Measurements from ENCODE around the gene MYO5A.

The MYO5A gene

DNA sequence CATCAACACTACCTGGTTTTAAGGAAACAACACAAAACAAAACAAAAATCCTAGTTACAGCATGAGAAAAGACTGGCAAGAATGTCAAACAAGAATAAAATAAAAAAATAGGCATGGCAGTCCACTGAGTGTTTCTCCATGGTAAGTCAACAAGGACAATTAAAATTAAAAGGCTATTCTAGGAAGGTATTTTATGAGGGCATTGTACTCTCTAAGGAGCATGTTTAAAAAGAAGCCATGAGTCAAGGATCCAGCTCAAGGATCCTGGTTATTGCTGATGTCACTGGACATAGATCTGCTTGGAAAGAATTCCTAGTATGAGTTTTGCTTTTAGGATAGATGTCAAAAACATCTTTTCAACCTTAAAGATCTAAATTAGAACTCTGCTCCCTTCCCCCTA lies 106.7 kb downstream of the MYO5A start:
- no peak for TF ChIP-seq POLR2AphosphoS5 (IDR thresholded peaks at IDR 0.05; ENCODE audit: low read depth)
- no peak for TF ChIP-seq GABPA (IDR thresholded peaks at IDR 0.05; ENCODE audit: low read depth)
- DNase-seq (ENCODE audit: low read depth in 1 of 2, low spot score in 1 of 2), result no peak
- Histone ChIP-seq H3K4me3 (replicated peaks; ENCODE audit: insufficient read depth, low read length) (no peak overlapping the region), H3K27me3 (ENCODE audit: insufficient read depth, poor library complexity, severe bottlenecking) (no peaks in the 10 kb centered on the region), H3K27ac (replicated peaks) (no peak overlapping the region)

DNA sequence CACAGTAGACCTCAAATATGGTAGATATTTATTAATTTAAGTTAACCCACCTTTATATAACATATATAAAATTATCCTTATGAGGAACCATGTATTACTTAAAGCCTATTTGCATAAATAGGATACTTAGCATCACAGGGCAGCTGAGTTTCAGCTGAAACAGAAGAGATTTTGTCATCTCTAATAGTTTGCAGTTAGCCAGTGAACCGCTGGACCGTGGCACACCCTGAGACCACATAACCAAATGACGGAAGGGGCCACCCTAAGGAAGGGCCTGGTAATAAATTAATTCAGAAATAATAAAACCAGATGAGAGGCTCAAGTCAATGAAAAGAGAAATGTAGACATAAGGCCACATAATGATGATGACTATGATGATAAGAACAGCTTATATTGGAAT lies 107.7 kb downstream of the MYO5A start:
- TF ChIP-seq, protein P1, sequence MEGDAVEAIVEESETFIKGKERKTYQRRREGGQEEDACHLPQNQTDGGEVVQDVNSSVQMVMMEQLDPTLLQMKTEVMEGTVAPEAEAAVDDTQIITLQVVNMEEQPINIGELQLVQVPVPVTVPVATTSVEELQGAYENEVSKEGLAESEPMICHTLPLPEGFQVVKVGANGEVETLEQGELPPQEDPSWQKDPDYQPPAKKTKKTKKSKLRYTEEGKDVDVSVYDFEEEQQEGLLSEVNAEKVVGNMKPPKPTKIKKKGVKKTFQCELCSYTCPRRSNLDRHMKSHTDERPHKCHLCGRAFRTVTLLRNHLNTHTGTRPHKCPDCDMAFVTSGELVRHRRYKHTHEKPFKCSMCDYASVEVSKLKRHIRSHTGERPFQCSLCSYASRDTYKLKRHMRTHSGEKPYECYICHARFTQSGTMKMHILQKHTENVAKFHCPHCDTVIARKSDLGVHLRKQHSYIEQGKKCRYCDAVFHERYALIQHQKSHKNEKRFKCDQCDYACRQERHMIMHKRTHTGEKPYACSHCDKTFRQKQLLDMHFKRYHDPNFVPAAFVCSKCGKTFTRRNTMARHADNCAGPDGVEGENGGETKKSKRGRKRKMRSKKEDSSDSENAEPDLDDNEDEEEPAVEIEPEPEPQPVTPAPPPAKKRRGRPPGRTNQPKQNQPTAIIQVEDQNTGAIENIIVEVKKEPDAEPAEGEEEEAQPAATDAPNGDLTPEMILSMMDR (IDR thresholded peaks at IDR 0.05; ENCODE audit: insufficient read depth, low read length), result no peak
- no peak for TF ChIP-seq SPI1 (IDR thresholded peaks at IDR 0.05; ENCODE audit: borderline replicate concordance, low read depth)
- no peak for TF ChIP-seq POLR2AphosphoS5 (IDR thresholded peaks at IDR 0.05; ENCODE audit: low read depth)
- TF ChIP-seq, protein P2, sequence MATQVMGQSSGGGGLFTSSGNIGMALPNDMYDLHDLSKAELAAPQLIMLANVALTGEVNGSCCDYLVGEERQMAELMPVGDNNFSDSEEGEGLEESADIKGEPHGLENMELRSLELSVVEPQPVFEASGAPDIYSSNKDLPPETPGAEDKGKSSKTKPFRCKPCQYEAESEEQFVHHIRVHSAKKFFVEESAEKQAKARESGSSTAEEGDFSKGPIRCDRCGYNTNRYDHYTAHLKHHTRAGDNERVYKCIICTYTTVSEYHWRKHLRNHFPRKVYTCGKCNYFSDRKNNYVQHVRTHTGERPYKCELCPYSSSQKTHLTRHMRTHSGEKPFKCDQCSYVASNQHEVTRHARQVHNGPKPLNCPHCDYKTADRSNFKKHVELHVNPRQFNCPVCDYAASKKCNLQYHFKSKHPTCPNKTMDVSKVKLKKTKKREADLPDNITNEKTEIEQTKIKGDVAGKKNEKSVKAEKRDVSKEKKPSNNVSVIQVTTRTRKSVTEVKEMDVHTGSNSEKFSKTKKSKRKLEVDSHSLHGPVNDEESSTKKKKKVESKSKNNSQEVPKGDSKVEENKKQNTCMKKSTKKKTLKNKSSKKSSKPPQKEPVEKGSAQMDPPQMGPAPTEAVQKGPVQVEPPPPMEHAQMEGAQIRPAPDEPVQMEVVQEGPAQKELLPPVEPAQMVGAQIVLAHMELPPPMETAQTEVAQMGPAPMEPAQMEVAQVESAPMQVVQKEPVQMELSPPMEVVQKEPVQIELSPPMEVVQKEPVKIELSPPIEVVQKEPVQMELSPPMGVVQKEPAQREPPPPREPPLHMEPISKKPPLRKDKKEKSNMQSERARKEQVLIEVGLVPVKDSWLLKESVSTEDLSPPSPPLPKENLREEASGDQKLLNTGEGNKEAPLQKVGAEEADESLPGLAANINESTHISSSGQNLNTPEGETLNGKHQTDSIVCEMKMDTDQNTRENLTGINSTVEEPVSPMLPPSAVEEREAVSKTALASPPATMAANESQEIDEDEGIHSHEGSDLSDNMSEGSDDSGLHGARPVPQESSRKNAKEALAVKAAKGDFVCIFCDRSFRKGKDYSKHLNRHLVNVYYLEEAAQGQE (IDR thresholded peaks at IDR 0.05; ENCODE audit: insufficient replicate concordance, low read depth), result no peak
- no peak for TF ChIP-seq GABPA (IDR thresholded peaks at IDR 0.05; ENCODE audit: low read depth)
- Histone ChIP-seq H3K27me3 (ENCODE audit: insufficient read depth, poor library complexity, severe bottlenecking) (no peaks in the 10 kb centered on the region), H3K27ac (replicated peaks) (no peak overlapping the region), H3K4me3 (replicated peaks; ENCODE audit: insufficient read depth, low read length) (no peak overlapping the region)
- DNase-seq (ENCODE audit: low read depth in 1 of 2, low spot score in 1 of 2), result no peak

DNA sequence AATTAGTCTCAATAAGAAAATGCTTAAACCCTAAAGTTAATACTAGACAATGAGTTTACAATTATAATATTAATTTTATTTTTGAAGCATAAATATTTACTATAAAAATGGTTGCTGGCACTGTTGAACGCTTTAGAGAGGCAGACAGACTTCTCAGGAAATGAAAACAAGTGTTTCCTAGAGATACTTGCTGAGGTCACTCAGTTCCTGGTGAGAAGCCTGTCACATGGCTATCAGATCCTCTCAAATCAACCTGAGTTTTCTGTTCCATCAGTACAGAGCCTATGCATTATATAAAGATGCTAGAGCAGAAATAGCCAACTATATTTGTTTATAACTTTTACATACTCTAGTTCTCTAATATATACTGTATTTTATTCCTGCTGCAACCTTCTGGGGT lies 109.2 kb downstream of the MYO5A start:
- TF ChIP-seq SPI1 (IDR thresholded peaks at IDR 0.05; ENCODE audit: borderline replicate concordance, low read depth) (no peak), GABPA (IDR thresholded peaks at IDR 0.05; ENCODE audit: low read depth) (no peak), POLR2AphosphoS5 (IDR thresholded peaks at IDR 0.05; ENCODE audit: low read depth) (no peak)
- TF ChIP-seq, protein P1 (IDR thresholded peaks at IDR 0.05; ENCODE audit: insufficient read depth, low read length), result no peak
- TF ChIP-seq, protein P2 (IDR thresholded peaks at IDR 0.05; ENCODE audit: insufficient replicate concordance, low read depth), result no peak
- Histone ChIP-seq H3K27ac (replicated peaks) (no peak overlapping the region), H3K27me3 (ENCODE audit: insufficient read depth, poor library complexity, severe bottlenecking) (no peaks in the 10 kb centered on the region), H3K4me3 (replicated peaks; ENCODE audit: insufficient read depth, low read length) (no peak overlapping the region)
- DNase-seq (ENCODE audit: low read depth in 1 of 2, low spot score in 1 of 2), result no peak

DNA sequence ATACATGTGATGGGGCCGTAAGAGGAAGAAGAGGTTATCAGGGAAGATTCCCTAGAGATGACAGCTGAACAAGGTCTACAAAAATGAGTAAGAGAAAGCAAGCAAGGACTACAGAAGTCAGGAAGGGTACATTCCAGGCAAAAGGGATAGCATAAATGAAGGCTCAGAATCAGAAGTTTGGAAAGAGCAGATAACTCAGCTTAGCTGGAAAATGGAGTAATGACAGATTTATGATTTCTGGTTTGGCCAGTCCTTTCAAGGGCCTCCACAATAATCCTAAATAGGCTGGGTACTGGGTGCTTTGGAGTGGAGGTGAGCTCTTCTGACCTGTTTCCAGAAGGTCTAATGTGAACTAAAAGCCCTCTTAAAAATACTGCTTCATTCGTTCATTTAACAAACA lies 110.7 kb downstream of the MYO5A start:
- H3K27ac ChIP-seq (replicated peaks), result no peak overlapping the region

More for the DNA sequence above, 110.7 kb downstream of the MYO5A start:
- TF ChIP-seq, protein P1 (IDR thresholded peaks at IDR 0.05; ENCODE audit: insufficient read depth, low read length), result no peak
- TF ChIP-seq POLR2AphosphoS5 (IDR thresholded peaks at IDR 0.05; ENCODE audit: low read depth) (no peak), SPI1 (IDR thresholded peaks at IDR 0.05; ENCODE audit: borderline replicate concordance, low read depth) (no peak), GABPA (IDR thresholded peaks at IDR 0.05; ENCODE audit: low read depth) (no peak)
- TF ChIP-seq, protein P2 (IDR thresholded peaks at IDR 0.05; ENCODE audit: insufficient replicate concordance, low read depth), result no peak
- no peaks in the 10 kb centered on the region for H3K27me3 ChIP-seq (ENCODE audit: insufficient read depth, poor library complexity, severe bottlenecking)
- H3K4me3 ChIP-seq (replicated peaks; ENCODE audit: insufficient read depth, low read length), result no peak overlapping the region
- no peak for DNase-seq (ENCODE audit: low read depth in 1 of 2, low spot score in 1 of 2)
